Panc1 (cell line): ENCODE measurements around the gene FIBP. TPM values are rescaled to one million over a fixed set of nuclear protein-coding genes. Genes with fewer than 3 reads are reported as not detected.
"Not testable (repeated sequence)": the region's sequence is repeated elsewhere in the genome, so short reads cannot be mapped to it uniquely, and the experiment has no call there.

Experiments used
- ATAC-seq: fragments of 200-7000 bp; cut with Tn5 transposase; 2 replicates; pipeline ENCODE4 v1.9.1; 2020; ENCODE audit warnings: mild to moderate bottlenecking, moderate library complexity
- BruUV-seq: library from RNA; stranded (reverse); fragments of 400-500 nt; replicated peaks from 2 replicates; lab custom pipeline; 2021; lab: Mats Ljungman, UMichigan
- CTCF ChIA-PET: fragments of 300-600 bp; sonication (Branson Sonifier 250); formaldehyde crosslinking; loops from one replicate; lab custom pipeline; 2022; ENCODE audit warnings: antibody characterized with exemption; lab: Charles Lee
- POLR2A ChIA-PET: fragments of 300-600 bp; sonication (Branson Sonifier 250); formaldehyde crosslinking; loops from one replicate; lab custom pipeline; 2022; ENCODE audit warnings: antibody characterized with exemption; lab: Charles Lee
- DNase-seq: peaks from one replicate; pipeline ENCODE4 v3.0.0-alpha.2; 2010; ENCODE audit warnings: low read depth, low spot score
- H3K27ac ChIP-seq: 2 replicates; pipeline ENCODE4 v1.5.1; 2011; ENCODE audit warnings: mild to moderate bottlenecking, low read length, inconsistent platforms
- H3K27me3 ChIP-seq: fragments of 200-500 bp; sonication (Bioruptor generic); 2 replicates; pipeline ENCODE4 v1.6.0; 2014; ENCODE audit warnings: low read length, inconsistent platforms; ENCODE audit not compliant: control insufficient read depth, insufficient read depth
- H3K36me3 ChIP-seq: fragments of 200-500 bp; sonication (Bioruptor generic); 2 replicates; pipeline ENCODE4 v1.5.1; 2014; ENCODE audit warnings: inconsistent platforms, mild to moderate bottlenecking, low read length, moderate library complexity; ENCODE audit not compliant: control insufficient read depth, insufficient read depth
- H3K4me1 ChIP-seq: 2 replicates; pipeline ENCODE4 v1.5.1; 2011; ENCODE audit warnings: inconsistent platforms, mild to moderate bottlenecking, low read length, moderate library complexity; ENCODE audit not compliant: control insufficient read depth, insufficient read depth
- H3K4me3 ChIP-seq, 2 experiments: 2 replicates each; pipeline ENCODE4 v1.5.1; 2011 to 2012; ENCODE audit warnings: low read depth in 2 of 2, low read length in 2 of 2, mild to moderate bottlenecking in 2 of 2, inconsistent platforms in 1 of 2, moderate library complexity in 1 of 2
- H3K9me3 ChIP-seq: fragments of 200-500 bp; sonication (Bioruptor generic); 2 replicates; pipeline ENCODE4 v1.5.1; 2014; ENCODE audit warnings: low read depth, mild to moderate bottlenecking, inconsistent platforms, low read length, moderate library complexity; ENCODE audit not compliant: control insufficient read depth, insufficient read depth
- CTCF ChIP-seq: fragments of 450-650 bp; IDR thresholded peaks from 2 replicates; pipeline ENCODE4 v1.5.1; 2017; ENCODE audit warnings: mild to moderate bottlenecking
- POLR2AphosphoS5 ChIP-seq: IDR thresholded peaks from 2 replicates; pipeline ENCODE4 v1.6.1; 2012; ENCODE audit warnings: mild to moderate bottlenecking, low read depth, low read length, moderate library complexity
- REST ChIP-seq, 2 experiments: IDR thresholded peaks; 2 replicates each; pipeline ENCODE4 v1.6.1; 2011 to 2012; ENCODE audit warnings: low read depth in 2 of 2, control low read depth in 1 of 2, low read length in 1 of 2, mild to moderate bottlenecking in 1 of 2, moderate library complexity in 1 of 2; ENCODE audit not compliant: insufficient read depth in 1 of 2
- SIN3A ChIP-seq: IDR thresholded peaks from 2 replicates; pipeline ENCODE4 v1.6.1; 2012; ENCODE audit warnings: low read depth, mild to moderate bottlenecking, low read length, moderate library complexity, borderline replicate concordance; ENCODE audit not compliant: insufficient read depth
- TCF7L2 ChIP-seq: IDR thresholded peaks from 2 replicates; pipeline ENCODE4 v1.6.1; 2011; ENCODE audit warnings: mild to moderate bottlenecking, low read depth, low read length, inconsistent platforms
- in situ Hi-C: cut with HindIII; loops from 2 replicates; pipeline ENCODE4 v1.10.0; 2016; ENCODE audit warnings: low sequenced_read_pairs, low pct_unique_long_range_greater_than_20kb
- intact Hi-C: fragments of 100-400 bp; cut with micrococcal nuclease; formaldehyde crosslinking; loops from one replicate; pipeline ENCODE4 v1.10.0; 2022; ENCODE audit not compliant: unreplicated experiment
- total RNA-seq: library from RNA; stranded (reverse); gene quantifications from one replicate; pipeline ENCODE4 v1.2.1, GENCODE V29; 2021; ENCODE audit not compliant: unreplicated experiment

Gene FIBP
- total RNA-seq, 1 experiment from 2014 or later: 105 TPM

- Histone ChIP-seq H3K4me1 (peaks cover 20% of the 10 kb centered on the region), H3K36me3 (peaks cover 10% of the 10 kb centered on the region), H3K27me3 (no peaks in the 10 kb centered on the region), H3K27ac (no peak overlapping the region), H3K9me3 (no peaks in the 10 kb centered on the region), H3K4me3 (no peak overlapping the region)
- in situ Hi-C loops: no loop called here
- POLR2A ChIA-PET: interaction anchor here (1.4 kb wide), 1 partner anchor 10 kb away, joined by 3 read pairs; no protein-coding TSS in a partner anchor
- CTCF ChIA-PET: interaction anchor here (0.6 kb wide), 1 partner anchor 10 kb away, joined by 3 read pairs; the partner anchor contains the start of gene MUS81
- intact Hi-C loops: loop anchor here (10.0 kb wide), 1 partner anchor 295 kb away; the partner anchor contains the start of gene LTBP3
- TF ChIP-seq CTCF (no peak), SIN3A (no peak), REST (IDR thresholded peaks at IDR 0.05; ENCODE audit: insufficient read depth in 1 of 2, low read depth in 2 of 2, low read length in 1 of 2) (no peak), TCF7L2 (no peak), POLR2AphosphoS5 (no peak)
- DNase-seq (no peak), ATAC-seq (no peak)
- no TSS peak for BruUV-seq
Observed at GRCh38 chr11:65849771-65850216, 38.5 kb downstream of the FIBP start.

- BruUV-seq: no TSS peak
- H3K27me3 ChIP-seq: no peaks in the 10 kb centered on the region
- H3K36me3 ChIP-seq: peaks cover 6% of the 10 kb centered on the region
- H3K9me3 ChIP-seq: no peaks in the 10 kb centered on the region
- in situ Hi-C loops (no loop called here), intact Hi-C loops (no loop called here)
- no peak for TF ChIP-seq POLR2AphosphoS5
- TF ChIP-seq SIN3A: no peak
- no peak for TF ChIP-seq REST (IDR thresholded peaks at IDR 0.05; ENCODE audit: insufficient read depth in 1 of 2, low read depth in 2 of 2, low read length in 1 of 2)
- no peak for TF ChIP-seq TCF7L2
- TF ChIP-seq CTCF: no peak
- DNase-seq (no peak), ATAC-seq (no peak)
- ChIA-PET POLR2A (interaction anchor here (1.4 kb wide), 1 partner anchor 10 kb away, joined by 3 read pairs; no protein-coding TSS in a partner anchor), CTCF (interaction anchor here (0.6 kb wide), 1 partner anchor 11 kb away, joined by 3 read pairs; the partner anchor contains the start of gene MUS81)
- H3K4me1 ChIP-seq: peaks cover 16% of the 10 kb centered on the region
- H3K4me3 ChIP-seq: no peak overlapping the region
- H3K27ac ChIP-seq: no peak overlapping the region
Observed at GRCh38 chr11:65849366-65849765, 38.9 kb downstream of the FIBP start.

- BruUV-seq, CTCF ChIA-PET, ATAC-seq, H3K27me3 ChIP-seq, in situ Hi-C loops, H3K4me3 ChIP-seq, intact Hi-C loops, H3K4me1 ChIP-seq, DNase-seq, H3K9me3 ChIP-seq, H3K36me3 ChIP-seq, H3K27ac ChIP-seq: not testable (repeated sequence)
- POLR2A ChIA-PET: interaction anchor here (0.6 kb wide), 3 partner anchors 104 to 310 kb away, joined by 3 to 5 read pairs (median 4); no protein-coding TSS in a partner anchor
Observed at GRCh38 chr11:65848693-65849092, 39.6 kb downstream of the FIBP start.
